MM.1S (cell line): ENCODE measurements around the gene AUTS2.

Experiments used
- CTCF ChIP-seq: fragments of 300-600 bp; sonication (generic); IDR thresholded peaks from 2 replicates; pipeline ENCODE4 v1.5.1; 2016; ENCODE audit warnings: antibody characterized with exemption, low read length, mixed read lengths
- EZH2 ChIP-seq: fragments of 300-600 bp; sonication (generic); optimal IDR thresholded peaks from 2 replicates; pipeline ENCODE3; 2017; ENCODE audit warnings: low read depth, mild to moderate bottlenecking, antibody characterized with exemption, low read length, mixed read lengths

DNA sequence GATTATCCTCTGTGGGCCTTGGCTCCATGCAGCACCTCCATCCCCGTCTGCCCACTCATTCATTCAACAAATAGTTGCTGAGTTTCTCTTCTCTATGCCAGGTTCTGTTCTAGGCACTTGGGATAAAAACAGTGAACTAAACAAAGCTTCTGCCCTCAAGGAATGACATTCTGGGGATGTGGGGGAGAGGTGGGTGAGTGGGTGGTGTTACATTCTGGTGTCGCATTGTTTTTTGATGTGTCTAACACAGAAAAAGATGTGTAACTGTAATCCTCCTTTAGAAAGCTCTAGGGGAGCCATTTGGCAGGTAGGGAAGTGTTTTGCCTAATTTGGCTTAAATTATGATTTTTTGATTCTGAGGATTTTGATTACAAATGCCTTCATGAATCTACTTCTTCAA lies 21.4 kb downstream of the AUTS2 start:
- TF ChIP-seq EZH2 (no peak), CTCF (no peak)
